Hindlimb muscle (tissue), 1 donor: Measurements from ENCODE around the gene EFNA5. TPM values are rescaled to one million over a fixed set of nuclear protein-coding genes. Genes with fewer than 3 reads are reported as not detected.

Experiments used
- DNase-seq: peaks from one replicate; pipeline ENCODE4 v3.0.0-alpha.2; 2013
- polyA plus RNA-seq: library from polyadenylated mRNA; unstranded; fragments of 120-200 nt; gene quantifications from one replicate; pipeline ENCODE4 v1.2.1, GENCODE V29; 2013; ENCODE audit not compliant: insufficient read length

The EFNA5 gene
- polyA plus RNA-seq, 1 donor, result 4.7 TPM

DNA sequence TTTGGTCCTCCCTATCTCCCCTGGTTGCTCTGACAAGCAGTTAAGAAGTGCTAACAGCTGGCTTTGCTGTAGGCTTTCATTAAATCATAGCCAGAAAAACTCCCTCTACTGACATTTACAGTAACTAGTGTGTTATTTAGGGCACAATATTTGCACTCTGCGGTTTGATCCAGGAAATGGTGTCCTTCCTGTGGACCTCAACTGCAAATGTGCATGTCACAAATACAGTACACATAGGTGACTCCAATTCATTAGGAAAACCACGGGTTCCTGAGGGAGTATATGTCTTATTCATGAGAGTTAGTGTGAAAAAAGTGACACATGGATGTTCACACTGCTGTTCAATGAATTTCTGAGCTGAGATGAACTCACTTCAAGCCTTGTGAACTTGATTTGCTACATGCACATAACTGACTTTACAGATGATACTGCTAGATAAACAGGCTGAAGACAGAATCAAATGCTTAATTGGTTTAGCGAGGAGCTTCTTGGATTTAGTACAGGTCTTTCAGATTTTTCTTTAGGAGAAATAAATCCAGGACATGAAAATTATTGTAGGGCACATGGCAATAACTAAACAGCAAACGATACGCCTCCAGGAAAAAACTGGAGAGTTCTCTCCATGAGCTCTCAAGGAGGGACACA, 281.5 kb downstream of the EFNA5 start:
- DNase-seq, result no peak

DNA sequence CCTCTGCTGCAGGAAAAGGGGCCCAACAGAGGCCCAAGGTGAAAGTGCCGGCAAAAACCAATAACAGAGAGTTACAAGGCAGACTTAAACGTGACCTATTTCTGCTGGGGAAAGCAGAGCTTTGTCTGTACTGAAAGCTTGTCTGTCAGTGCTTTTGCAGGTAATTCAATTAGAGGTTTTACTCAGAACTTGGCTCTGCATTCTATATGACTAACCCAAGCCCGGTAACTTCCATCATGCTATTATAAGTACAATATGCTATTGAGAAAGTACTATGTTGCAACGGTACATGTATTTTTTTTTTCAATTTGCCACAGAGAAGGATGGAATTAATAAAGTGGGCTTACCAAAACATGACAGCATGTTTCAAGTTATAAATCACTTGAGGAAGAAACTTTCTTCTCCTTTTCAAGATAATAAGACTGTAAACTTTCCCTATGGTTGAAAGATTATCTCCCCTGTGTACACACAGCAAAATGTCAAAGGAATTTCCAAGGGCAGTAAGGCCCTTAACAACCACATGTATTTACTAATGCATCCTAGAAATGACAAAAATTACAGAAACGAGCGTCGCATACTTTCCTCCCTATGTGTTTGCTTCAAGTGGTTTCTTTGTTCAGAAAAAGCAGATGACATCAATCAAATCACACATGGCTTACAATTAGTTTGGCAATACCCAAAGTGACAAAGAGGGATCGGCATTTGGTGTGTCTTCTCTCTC, 282.4 kb downstream of the EFNA5 start:
- DNase-seq, result no peak

DNA sequence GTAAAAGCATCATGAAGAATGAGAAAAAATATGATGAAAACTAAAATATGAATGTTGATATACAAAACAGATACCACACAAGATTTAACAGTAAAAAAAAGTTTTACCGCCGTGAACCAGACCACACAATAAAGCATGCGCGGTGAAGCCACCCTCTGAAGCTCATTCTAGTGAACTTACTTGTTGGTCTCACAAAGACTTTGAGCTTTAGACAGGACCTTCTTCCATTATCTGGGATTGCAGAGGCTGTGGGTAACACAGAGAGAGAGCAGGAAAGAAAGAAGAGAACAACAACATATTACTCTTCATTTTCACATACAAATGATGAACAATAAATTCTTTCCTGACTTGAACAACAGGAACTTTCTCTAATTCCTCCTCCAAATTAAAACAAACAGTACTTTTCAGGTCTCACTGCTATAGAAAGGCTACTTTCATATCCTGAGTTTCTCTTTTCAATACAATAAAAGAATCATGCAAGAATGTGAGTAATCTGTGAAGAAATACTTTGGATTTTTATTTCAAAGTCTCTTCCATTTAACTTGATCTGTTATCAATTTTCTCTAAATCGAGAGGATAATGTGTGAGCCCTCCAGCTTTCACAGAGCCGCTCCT, 283.1 kb downstream of the EFNA5 start:
- no peak for DNase-seq

DNA sequence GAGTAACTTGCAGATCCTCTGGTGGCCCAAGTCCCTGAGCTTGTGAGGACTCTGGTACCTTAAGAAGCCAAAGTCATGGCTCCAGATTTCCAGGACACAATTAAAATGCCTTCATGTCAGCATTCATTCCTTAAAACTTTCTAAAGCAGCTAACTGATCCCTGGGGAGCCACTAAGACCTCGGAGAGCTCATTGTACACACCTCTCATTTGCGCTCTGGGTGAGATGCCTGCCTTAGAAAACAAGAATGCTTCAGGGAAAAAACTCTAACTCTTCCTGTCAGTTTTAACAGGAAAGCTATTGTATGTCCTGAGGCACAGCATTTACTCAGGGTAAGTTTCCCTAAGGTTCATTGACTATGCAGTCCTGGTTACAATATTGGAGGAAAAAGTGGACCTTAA, 285.0 kb downstream of the EFNA5 start:
- DNase-seq, result no peak

DNA sequence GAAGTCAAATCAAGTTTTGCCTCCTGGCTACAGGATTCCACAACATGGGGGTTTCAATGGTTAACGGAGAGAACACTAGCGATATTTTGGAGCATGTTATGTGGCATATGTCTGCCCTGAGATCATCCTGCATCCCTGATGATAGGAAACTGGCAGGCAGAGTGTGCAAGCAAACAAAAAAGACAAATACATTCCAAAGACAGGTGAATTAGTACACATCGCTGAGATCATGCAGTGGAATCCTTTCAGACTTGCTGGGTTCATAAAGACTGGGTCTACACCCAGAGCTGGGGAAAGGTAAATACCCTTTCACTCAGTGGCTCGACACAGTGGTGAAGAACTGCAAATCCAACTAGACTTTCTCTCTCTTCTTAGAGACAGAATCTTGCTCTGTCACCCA, 286.5 kb downstream of the EFNA5 start:
- DNase-seq, result no peak

DNA sequence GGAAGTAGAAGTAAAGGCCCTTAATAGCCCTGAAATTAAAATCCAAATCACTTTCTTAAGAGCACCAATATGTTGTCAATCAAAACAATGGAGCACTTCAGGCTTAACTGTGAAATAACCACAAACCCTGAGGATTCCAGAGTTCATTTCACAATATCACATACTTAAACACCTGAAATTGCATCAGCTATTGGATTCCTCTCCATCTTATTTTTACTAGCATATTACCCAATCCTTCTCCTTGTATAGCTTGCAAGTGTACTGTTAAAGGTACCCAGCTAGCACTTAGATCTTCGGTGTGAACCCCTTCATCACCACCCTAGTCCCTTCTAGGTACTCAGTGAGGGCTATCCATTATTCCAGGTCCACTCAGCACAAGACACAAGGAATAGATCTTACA, 287.3 kb downstream of the EFNA5 start:
- no peak for DNase-seq

DNA sequence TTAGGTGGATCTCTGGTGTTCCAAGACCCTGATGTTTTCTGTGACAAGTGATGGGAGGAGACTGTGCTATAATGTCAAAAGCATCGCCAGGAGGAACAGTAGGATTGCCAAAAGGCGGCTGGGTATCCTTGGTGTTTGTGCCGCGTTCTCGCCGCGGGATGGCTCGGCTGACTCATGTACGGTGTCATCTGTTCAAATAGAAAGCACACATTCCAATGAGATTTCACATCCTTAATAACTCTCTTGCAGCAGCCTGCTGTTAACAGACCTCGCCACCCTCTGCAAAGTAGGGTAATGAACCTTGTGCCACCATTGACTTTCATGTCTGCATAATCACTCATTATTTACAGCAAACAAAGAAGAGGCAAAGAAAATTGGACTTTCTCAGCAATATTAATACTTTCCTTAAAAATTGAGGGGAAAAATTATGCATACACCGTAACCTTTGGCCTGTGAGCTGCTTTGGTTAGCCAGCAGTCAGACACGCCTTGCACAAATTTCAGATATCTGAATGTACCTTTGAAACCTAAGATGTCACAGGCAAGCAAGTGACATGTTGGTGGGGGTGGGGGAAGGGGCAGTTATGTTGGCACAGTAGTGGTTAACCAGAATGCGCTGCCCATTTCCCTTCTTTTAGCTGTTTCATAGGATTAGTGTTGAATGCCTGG, 289.4 kb downstream of the EFNA5 start:
- no peak for DNase-seq

DNA sequence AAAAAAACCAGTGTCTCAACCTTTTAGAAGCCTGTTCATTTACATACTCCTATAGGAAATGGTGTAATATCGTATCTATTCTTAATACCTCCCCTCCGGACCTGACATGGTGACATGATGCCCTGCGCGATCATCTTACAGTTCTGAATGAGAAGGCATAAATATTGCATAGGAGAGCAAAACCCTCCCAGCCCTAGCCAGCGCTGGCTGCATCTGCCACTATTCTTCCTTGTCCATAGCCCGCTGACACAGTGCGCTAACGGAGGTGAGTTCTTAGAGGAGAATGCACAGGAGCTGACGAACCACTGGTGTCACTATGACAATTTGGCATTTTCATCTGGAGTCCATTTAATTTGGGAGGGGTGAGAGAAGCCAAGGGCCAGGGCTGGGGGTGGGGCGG, 290.1 kb downstream of the EFNA5 start:
- DNase-seq, result no peak

DNA sequence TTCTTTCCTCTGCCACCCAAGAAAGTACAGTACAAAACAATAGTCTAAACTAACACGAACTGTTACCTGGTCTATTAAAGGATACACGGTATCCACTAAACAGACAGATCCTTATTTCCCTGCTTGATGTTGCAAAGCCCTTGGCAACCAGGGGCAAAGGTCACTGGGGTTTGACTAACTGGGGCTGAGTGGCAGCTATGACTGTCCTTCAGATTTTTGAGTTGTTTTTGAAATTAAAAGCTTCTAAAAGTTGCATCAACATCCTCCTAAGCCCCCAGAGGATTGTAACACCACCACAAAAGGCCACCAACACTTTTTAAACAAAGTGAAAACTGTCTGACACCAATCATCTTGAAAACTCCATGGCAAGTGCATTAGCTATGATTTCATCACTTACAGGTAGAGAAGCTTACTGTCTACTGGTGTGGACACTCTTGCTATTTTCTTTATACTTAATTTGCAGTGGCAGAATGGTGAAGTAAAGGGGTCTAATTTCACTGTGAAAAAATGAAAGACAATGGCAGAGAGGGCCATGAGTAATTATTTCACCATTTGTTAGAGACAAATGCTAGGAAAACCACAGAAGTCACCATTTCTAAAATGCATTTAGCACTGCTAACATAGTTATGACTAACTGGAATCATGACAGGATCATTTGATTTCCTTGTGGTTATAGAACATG, 292.4 kb downstream of the EFNA5 start:
- no peak for DNase-seq

DNA sequence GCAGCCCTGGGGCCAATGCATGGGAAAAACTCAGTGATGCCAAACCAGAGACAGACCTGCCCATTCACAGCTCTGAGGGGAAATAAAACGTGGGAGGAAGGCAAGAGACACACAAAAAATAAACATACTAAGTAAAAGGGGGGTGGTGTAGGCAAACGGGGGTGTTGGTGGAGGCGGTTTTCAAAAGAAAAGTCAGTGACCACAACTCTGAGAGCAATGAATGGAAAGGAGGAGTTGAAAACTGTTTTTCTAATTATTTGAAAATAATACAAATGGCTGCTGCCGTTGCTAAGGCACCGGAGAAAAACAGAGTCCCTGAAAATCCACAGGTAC, 293.5 kb downstream of the EFNA5 start:
- DNase-seq, result no peak

DNA sequence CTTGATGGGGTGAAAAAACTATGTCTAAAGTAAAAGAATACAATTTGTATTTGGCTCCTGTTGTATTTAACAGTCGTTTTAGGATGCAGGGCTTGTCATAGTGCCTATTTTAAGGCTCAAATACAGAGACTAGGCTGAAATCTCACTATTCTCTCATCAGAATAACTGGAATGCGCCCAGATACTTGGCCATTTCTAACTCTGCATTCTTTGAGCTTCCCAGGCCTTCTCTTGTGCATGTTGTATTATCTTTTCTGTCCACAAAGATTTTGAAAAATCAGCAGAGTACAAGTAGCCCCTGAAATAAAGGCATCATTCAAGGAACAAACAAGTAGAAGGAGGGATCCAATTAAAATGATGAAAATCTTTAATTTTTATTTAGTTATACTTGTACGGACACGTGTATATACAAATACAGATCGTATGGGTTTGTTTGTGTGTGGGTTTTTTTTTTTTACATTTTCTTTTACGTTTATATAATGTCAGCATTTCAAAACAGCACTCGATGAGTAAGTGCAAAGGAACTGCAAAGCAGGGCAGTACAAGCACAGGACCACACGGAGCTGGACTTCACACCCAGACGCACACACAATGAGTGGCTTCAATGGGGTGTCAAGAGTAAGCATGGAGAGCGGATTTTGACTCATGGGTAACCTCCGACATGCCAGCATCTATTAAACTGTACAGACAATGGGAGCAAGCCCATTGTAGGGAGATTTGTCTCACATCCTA, 294.0 kb downstream of the EFNA5 start:
- DNase-seq, result no peak

DNA sequence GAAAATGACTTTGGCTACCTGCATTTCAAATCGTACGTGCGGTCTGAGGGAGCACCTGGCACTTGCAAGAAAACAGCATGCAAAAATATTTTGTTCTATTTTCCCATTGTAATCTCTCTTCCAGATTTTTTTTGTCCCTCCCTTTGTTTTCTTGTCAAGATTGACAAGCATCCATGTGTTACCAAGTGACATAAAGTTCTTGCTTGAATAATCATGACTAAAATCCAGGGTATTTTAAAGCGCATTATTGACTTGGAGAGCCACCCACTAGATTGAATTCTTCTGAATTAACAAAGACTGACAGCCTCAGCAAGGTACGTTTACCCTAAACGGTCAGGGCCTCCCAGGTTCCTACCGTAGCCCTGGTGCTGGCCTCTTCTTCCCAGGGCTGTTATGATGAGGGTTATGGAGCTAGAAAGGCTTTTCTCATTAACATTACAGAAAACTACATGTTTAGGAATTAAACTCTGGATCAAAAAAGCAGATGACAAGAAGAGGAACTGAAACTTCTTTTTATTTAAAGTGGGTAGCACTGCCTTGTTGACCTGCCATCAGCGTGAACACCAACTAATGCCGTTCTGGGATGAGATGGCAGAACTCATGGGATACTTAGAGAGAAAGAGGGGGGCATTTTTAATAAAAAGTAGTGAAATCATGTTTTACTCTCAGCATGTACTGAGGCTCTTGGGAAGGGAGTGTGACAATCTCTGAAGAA, 297.0 kb downstream of the EFNA5 start:
- DNase-seq, result no peak

DNA sequence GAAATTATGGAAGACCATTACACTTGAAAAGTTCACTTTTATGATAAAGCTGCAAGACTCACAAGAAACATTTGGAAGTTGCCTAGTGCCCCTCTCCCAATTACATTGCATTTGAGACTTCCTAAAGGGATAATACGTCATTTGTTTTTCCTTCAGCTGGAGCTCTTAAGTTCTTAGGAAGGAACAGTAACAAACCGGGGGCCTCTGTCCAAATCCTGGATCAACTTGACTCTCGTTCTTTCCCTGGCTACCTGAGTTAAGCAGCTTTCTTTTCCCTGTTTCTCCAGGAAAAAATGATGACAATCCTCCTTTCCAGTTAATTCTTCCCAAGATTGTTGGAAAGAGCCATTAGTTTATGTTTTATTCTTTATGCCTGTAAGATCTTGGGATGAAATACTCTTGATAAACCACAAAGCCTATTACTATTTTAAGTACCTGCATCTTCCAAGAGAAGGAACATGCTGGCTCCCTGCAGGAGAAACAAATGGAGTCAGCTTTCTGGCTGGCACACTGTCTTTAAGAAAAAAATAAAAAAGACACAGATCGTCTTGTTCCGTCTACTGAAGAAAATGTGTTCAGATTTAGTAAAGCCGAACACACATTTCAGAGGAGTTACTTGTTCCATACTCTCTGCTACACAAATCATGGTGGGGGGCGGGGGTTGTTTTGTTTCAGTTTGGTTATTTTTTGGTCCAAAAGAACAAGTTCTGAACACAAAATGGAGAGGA, 297.9 kb downstream of the EFNA5 start:
- DNase-seq, result peak; percentile 48

DNA sequence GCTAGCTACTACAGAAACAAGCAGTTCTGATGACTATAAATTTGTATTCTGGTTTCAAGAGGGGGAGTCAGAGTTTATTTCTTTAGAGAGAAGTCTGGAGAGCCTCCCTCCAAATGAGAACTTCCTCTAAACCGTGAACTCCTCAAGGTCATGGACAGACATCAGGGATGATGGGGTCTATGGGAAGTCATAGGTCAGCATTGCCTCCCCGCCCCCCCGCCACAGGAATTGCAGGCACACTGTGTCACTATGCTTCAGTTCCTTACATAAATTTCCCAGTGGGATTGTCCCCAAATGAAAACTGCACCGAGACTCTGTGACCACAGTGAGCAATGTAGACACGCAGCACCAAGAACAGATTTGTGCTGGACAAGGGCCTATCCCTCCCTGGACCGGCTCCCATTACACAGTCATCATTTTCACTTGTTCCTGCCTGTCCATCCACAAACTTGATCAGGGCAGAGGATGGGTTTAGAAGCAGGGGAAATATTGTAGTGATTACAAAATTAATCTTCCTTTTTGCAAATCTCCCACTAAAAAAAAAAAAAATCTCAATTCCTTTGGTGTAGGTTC, 300.3 kb downstream of the EFNA5 start:
- DNase-seq, result no peak

DNA sequence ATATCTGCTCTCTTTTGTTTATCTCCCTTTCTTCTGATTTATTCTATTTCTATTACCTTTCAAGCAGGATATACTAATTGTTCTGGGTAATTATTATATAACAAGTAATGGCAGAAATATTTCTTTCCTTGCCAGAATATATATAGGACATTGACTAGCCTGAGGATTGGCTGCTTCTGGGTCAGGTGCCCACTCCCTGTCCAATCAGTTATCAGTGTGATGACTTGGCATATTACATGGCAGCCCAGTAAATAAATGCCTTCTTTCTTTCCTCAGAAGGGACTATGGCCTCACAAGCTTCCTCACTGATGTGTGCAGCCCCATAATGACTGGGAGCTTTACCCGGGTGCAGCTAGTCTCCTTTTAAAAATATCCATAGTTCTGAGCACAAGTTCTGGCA, 301.1 kb downstream of the EFNA5 start:
- DNase-seq, result no peak

DNA sequence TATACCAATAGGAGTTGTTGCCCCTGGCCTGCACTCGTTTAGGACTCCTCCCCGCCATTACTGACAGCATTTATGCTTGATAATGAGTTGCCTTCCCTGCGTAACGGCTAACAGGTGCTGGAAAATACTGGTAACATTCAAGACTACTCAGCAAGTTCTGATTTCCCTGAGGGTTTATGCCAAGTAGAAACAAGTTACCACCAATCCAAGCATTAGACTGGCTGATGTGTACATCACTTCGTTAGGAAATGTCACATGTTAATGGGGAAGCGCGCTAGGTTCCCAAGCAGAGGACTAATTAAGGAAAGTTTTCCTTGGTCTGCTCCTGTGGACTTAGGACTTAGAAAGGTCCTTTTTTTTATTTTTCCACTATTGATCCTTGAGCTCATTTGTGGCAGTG, 302.1 kb downstream of the EFNA5 start:
- no peak for DNase-seq

DNA sequence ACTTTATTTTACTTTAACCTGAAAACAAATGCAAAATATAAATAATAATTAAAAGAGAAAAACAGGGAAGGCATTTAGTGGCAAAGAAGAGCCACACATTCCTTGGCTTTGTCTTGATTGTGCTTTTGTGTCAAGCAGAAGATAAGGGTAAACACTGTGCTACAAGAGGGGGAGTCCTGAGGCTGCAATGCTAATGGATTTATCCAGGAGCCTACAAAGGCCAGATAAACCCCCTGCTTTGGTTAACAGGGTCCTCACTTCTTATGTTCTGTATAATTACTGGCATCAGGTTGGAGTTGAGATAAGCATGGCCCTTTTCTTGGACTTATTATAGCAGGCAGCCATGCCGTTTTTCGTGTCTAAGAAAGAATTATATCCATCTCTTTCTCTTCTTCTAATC, 302.8 kb downstream of the EFNA5 start:
- DNase-seq, result no peak

DNA sequence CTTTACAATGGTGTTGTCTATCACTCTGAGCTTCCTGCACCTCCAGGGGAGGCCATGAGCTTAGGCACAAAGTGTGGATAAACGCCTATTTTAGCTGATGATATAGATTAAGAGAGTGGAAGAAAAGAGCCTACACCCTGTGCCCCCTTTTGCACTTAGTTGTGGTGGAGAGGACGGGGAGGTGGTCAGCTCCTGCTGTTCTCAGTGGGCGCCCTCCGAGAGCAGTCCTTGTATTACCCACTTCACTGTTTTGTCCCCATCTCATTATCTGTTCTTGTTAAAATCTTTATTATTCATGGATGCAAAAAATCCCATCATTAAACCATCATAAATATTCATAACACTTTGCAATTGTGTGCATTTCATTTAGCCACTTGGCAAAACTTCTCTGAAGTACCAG, 303.3 kb downstream of the EFNA5 start:
- DNase-seq, result no peak

DNA sequence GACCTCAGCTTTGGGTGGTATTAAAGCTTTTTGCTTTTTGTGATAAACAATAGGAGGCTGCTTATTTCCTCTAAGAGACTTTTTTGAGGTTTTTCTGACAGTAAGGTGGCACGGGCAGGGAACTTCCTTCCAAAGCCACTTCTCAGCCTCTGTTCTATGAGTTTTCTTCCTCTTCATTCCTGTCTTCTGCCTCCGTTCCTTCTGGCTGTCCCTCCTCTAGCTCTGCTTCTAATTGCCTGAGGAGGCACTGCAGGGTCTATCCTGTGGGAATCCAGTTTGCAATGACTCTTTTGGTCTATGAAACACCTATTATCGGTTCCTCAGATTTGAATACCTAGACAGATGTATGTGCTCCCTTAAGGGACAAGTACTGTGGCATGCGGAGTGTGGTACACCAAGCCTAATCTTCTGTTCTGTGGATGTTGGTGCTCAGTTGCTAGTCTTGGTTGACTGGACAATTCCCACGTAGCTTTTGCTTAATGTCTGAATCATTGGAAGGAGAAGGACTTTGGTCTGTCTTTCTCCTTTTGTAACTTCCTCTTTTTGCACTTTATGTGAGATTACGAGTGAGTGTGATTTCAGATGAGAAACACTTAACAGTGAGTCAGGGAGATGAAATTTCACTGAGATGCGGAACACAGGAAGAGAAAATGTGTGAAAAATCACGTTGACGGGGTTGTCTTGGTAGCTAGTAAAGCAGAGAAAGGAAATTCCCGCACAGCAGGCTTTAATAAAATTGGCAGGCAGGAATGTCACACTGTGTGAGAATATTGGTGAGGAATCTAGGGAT, 305.2 kb downstream of the EFNA5 start:
- DNase-seq, result no peak
